HepG2 (cell line): ENCODE data around the gene CCNO. TPM values are rescaled to one million over a fixed set of nuclear protein-coding genes. Genes with fewer than 3 reads are reported as not detected.

Source experiments
- ATAC-seq: fragments of 200-7000 bp; cut with Tn5 transposase; 3 replicates; pipeline ENCODE4 v1.9.1; 2020; ENCODE audit warnings: mild to moderate bottlenecking, moderate library complexity
- BruUV-seq: library from RNA; stranded (reverse); fragments of 400-500 nt; replicated peaks from 2 replicates; lab custom pipeline; 2021; lab: Mats Ljungman, UMichigan
- CTCF ChIA-PET: fragments of 300-600 bp; formaldehyde crosslinking; extraction: SDS; loops from one replicate; lab custom pipeline; 2021; ENCODE audit warnings: low total read pairs, inconsistent platforms, low intra/inter-chr PET ratio; lab: Yijun Ruan, JAX
- POLR2A ChIA-PET: fragments of 350-600 bp; sonication (Branson Sonifier 250); formaldehyde crosslinking; loops from one replicate; lab custom pipeline; 2020; ENCODE audit warnings: antibody characterized with exemption, inconsistent platforms; lab: Yijun Ruan, JAX
- DNase-seq: peaks from one replicate; pipeline ENCODE4 v3.0.0-alpha.2; 2015; ENCODE audit warnings: low spot score
- FAIRE-seq: peaks from 3 replicates; lab custom pipeline; 2011; peaks lifted over from hg19 to GRCh38; lab: Jason Lieb, UNC
- H2AFZ ChIP-seq: one replicate; pipeline ENCODE4 v1.6.1; 2011; ENCODE audit warnings: low read length, inconsistent platforms
- H3K27ac ChIP-seq: fragments of 300-600 bp; 3 replicates; pipeline ENCODE4 v1.8.0; 2011; ENCODE audit warnings: mixed run types, mild to moderate bottlenecking, mixed read lengths, low read length, inconsistent platforms; ENCODE audit not compliant: insufficient read depth; ENCODE audit errors: extremely low read length
- H3K27me3 ChIP-seq, 2 experiments: fragments of 200-600 bp in 1 of 2; 2 replicates in 1 of 2; 3 replicates in 1 of 2; pipeline versions ENCODE4 v1.6.0 to v1.8.0; 2011; ENCODE audit warnings: low read length in 2 of 2, mild to moderate bottlenecking in 2 of 2, moderate library complexity in 2 of 2, inconsistent platforms in 1 of 2; ENCODE audit not compliant: insufficient read depth in 2 of 2, control insufficient read depth in 1 of 2
- H3K36me3 ChIP-seq, 2 experiments: fragments of 200-600 bp in 1 of 2; replicated peaks in 1 of 2; 2 replicates in 1 of 2; 3 replicates in 1 of 2; pipeline versions ENCODE4 v1.5.1 to v1.8.0; 2011; ENCODE audit warnings: low read length in 2 of 2, inconsistent platforms in 1 of 2; ENCODE audit not compliant: insufficient read depth in 2 of 2, control insufficient read depth in 1 of 2
- H3K4me1 ChIP-seq: 2 replicates; pipeline ENCODE4 v1.5.1; 2012; ENCODE audit warnings: low read length, inconsistent platforms; ENCODE audit not compliant: insufficient read depth
- H3K4me2 ChIP-seq: 2 replicates; pipeline ENCODE4 v1.6.0; 2011; ENCODE audit warnings: low read depth, low read length, inconsistent platforms
- H3K4me3 ChIP-seq, 3 experiments: fragments of 200-600 bp in 1 of 3; sonication (generic), shearing (Covaris generic) in 1 of 3; replicated peaks in 1 of 3; 2 replicates each; pipeline ENCODE4 v1.5.1; 2011 to 2016; ENCODE audit warnings: low read length in 3 of 3, inconsistent platforms in 2 of 3, low read depth in 2 of 3, mild to moderate bottlenecking in 2 of 3, control low read depth in 1 of 3, mixed read lengths in 1 of 3; ENCODE audit not compliant: insufficient read depth in 1 of 3
- H3K79me2 ChIP-seq: one replicate; pipeline ENCODE4 v1.6.1; 2011; ENCODE audit warnings: low read length, inconsistent platforms; ENCODE audit not compliant: insufficient read depth
- H3K9ac ChIP-seq: 2 replicates; pipeline ENCODE4 v1.6.0; 2011; ENCODE audit warnings: mild to moderate bottlenecking, low read depth, low read length, inconsistent platforms; ENCODE audit not compliant: insufficient read depth
- H3K9me3 ChIP-seq: 2 replicates; pipeline ENCODE4 v1.5.1; 2012; ENCODE audit warnings: mild to moderate bottlenecking, low read length
- H4K20me1 ChIP-seq: 2 replicates; pipeline ENCODE4 v1.6.0; 2011; ENCODE audit warnings: inconsistent platforms, mild to moderate bottlenecking, low read length, moderate library complexity; ENCODE audit not compliant: insufficient read depth
- FOSL2 ChIP-seq: sonication (generic); formaldehyde crosslinking; IDR thresholded peaks from 2 replicates; pipeline ENCODE4 v1.4.0; 2020; ENCODE audit warnings: missing genetic modification reagents
- KLF16 ChIP-seq, 2 experiments: sonication (generic) in 1 of 2; formaldehyde crosslinking in 1 of 2; IDR thresholded peaks; 2 replicates each; pipeline versions ENCODE4 v1.6.1 to v1.8.0; 2016 to 2023; ENCODE audit warnings: missing genetic modification reagents in 2 of 2, missing compliant biosample characterization in 1 of 2
- MXI1 ChIP-seq: IDR thresholded peaks from 3 replicates; pipeline ENCODE4 v1.6.1; 2012; ENCODE audit warnings: low read depth, low read length, inconsistent platforms, borderline replicate concordance
- NFKB2 ChIP-seq: sonication (generic); formaldehyde crosslinking; IDR thresholded peaks from 2 replicates; pipeline ENCODE4 v1.4.0; 2020; ENCODE audit warnings: missing genetic modification reagents, borderline replicate concordance
- ZNF7 ChIP-seq: IDR thresholded peaks from 2 replicates; pipeline ENCODE4 v1.6.1; 2016; ENCODE audit warnings: missing biosample characterization, missing genetic modification reagents
- WGBS: methylation state at CpG from one replicate; pipeline ENCODE4 v1.1.6; 2017; ENCODE audit warnings: low lambda C conversion rate; 5-methylcytosine and 5-hydroxymethylcytosine counted together
- in situ Hi-C: cut with HindIII; loops from 2 replicates; pipeline ENCODE4 v1.10.0; 2017; ENCODE audit warnings: low pct_unique_long_range_greater_than_20kb; ENCODE audit not compliant: extremely low pct_ligation_motif_present
- intact Hi-C: fragments of 100-400 bp; cut with micrococcal nuclease; formaldehyde crosslinking; loops from one replicate; pipeline ENCODE4 v1.10.0; 2022; ENCODE audit not compliant: unreplicated experiment
- polyA plus RNA-seq, 8 experiments: library from polyadenylated mRNA; depleted of rRNA in 3 of 8; stranded (reverse) in 7 of 8; unstranded in 1 of 8; fragments of >200 nt; fragmentation: Illumina TruSeq in 4 of 8; extraction: Trizol in 4 of 8; gene quantifications; 2 replicates each; pipeline versions ENCODE4 v1.2.1 to v1.2.3, GENCODE V29; 2011 to 2016; ENCODE audit warnings: low read depth in 4 of 8, missing spikeins in 1 of 8, mixed read lengths in 1 of 8; ENCODE audit not compliant: insufficient read depth in 1 of 8
- total RNA-seq, 5 experiments: library from RNA; depleted of rRNA; stranded (reverse); fragments of >200 nt; fragmentation: Illumina TruSeq; extraction: Trizol; gene quantifications; 2 replicates each; pipeline ENCODE4 v1.2.3, GENCODE V29; 2016; ENCODE audit warnings: low read depth in 1 of 5
- TF ChIP-seq, protein P1 (sequence below), 2 experiments: IDR thresholded peaks; 2 replicates each; pipeline ENCODE4 v1.6.1; 2011 to 2012; ENCODE audit warnings: low read length in 2 of 2, borderline replicate concordance in 1 of 2, low read depth in 1 of 2, mild to moderate bottlenecking in 1 of 2, moderate library complexity in 1 of 2

CCNO gene
- total and polyA plus RNA-seq, 2 of the 13 experiments (the other 11 are each of a cell fraction or from before 2014, with no cell fraction given): 0.07 TPM; not detected in 1

DNA sequence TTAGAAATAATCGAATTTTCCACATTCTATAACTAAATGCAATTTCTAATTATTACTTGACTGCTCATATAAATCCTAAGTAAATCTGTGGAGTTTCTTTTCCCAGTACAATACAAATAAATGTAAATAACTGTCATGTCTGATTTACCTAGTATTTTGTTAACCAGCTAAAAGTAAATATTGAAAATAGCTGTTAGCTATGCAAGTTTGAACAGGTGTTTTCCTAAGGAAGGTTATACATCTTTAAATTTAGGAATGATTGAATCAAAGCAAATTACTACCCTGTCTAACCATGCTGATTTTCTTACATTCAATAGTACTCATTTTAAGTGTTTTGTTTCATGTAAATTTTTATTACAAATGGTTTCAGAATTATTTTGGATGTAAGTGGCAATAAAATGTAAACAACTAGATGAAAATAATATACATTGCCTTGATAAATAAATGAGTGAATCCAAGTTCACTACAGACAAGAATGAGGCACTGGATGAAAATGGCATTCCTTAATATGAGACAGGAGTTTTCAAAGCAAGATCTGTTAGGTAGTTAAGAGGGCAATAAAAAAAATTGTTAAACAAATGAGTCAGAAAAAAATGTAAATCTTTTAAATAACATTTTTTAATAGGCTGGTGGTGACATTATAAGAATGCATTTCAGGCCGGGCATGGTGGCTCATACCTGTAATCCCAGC, 22.1 kb downstream of the CCNO start (continued):
- TF ChIP-seq, protein P1, sequence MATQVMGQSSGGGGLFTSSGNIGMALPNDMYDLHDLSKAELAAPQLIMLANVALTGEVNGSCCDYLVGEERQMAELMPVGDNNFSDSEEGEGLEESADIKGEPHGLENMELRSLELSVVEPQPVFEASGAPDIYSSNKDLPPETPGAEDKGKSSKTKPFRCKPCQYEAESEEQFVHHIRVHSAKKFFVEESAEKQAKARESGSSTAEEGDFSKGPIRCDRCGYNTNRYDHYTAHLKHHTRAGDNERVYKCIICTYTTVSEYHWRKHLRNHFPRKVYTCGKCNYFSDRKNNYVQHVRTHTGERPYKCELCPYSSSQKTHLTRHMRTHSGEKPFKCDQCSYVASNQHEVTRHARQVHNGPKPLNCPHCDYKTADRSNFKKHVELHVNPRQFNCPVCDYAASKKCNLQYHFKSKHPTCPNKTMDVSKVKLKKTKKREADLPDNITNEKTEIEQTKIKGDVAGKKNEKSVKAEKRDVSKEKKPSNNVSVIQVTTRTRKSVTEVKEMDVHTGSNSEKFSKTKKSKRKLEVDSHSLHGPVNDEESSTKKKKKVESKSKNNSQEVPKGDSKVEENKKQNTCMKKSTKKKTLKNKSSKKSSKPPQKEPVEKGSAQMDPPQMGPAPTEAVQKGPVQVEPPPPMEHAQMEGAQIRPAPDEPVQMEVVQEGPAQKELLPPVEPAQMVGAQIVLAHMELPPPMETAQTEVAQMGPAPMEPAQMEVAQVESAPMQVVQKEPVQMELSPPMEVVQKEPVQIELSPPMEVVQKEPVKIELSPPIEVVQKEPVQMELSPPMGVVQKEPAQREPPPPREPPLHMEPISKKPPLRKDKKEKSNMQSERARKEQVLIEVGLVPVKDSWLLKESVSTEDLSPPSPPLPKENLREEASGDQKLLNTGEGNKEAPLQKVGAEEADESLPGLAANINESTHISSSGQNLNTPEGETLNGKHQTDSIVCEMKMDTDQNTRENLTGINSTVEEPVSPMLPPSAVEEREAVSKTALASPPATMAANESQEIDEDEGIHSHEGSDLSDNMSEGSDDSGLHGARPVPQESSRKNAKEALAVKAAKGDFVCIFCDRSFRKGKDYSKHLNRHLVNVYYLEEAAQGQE (IDR thresholded peaks at IDR 0.05; ENCODE audit: borderline replicate concordance in 1 of 2, low read depth in 1 of 2, low read length in 2 of 2): no peak
- no peak for TF ChIP-seq KLF16 (CRISPR knock-in tag; IDR thresholded peaks at IDR 0.05)
- TF ChIP-seq FOSL2 (CRISPR knock-in tag): no peak
- TF ChIP-seq, all 625 proteins: peak for 0

GRCh38 chr5:55205001-55205400, 28.4 kb downstream of the CCNO start:
- TF ChIP-seq NFKB2 (CRISPR knock-in tag) (no peak), ZNF7 (CRISPR knock-in tag) (0 out of 2 replicates have a peak, but pooled peaks have one; percentile 34), MXI1 (no peak)
- DNase-seq (no peak), ATAC-seq (no peak), FAIRE-seq (no peak)
- H3K27me3 ChIP-seq: peaks cover 0 to 6% of the 10 kb centered on the region in 2 experiments; a peak in 1 of 5 replicates
- H3K4me2 ChIP-seq: no peak overlapping the region
- H3K9ac ChIP-seq: no peak overlapping the region
- H3K36me3 ChIP-seq: no peaks in the 10 kb centered on the region
- intact Hi-C loops (no loop called here), in situ Hi-C loops (no loop called here)
- H3K4me3 ChIP-seq: no peak overlapping the region
- H3K4me1 ChIP-seq: no peaks in the 10 kb centered on the region
- no TSS peak for BruUV-seq
- no peaks in the 10 kb centered on the region for H3K9me3 ChIP-seq
- no peak overlapping the region for H3K27ac ChIP-seq
- H2AFZ ChIP-seq: no peak overlapping the region
- ChIA-PET POLR2A (no interaction called here), CTCF (no interaction called here)
- no peaks in the 10 kb centered on the region for H3K79me2 ChIP-seq
- no peaks in the 10 kb centered on the region for H4K20me1 ChIP-seq
- 40% methylated on average over 2 of the region's 2 CpGs for WGBS
